Rectal smooth muscle tissue (tissue), 1 donor: ENCODE results near the gene MON1A.
A peak's percentile ranks its signal among the peaks of the same experiment; 100 is the strongest.

Experiments
- H3K27ac ChIP-seq: one replicate; pipeline ENCODE4 v1.7.0; 2013; ENCODE audit warnings: low read depth, low read length, inconsistent platforms
- H3K27me3 ChIP-seq: one replicate; pipeline ENCODE4 v1.7.0; 2013; ENCODE audit warnings: low read length; ENCODE audit not compliant: control insufficient read depth, insufficient read depth
- H3K36me3 ChIP-seq: one replicate; pipeline ENCODE4 v1.7.0; 2013; ENCODE audit warnings: low read length; ENCODE audit not compliant: control insufficient read depth, insufficient read depth
- H3K4me1 ChIP-seq: one replicate; pipeline ENCODE4 v1.7.0; 2013; ENCODE audit warnings: low read length; ENCODE audit not compliant: control insufficient read depth, insufficient read depth
- H3K4me3 ChIP-seq: one replicate; pipeline ENCODE4 v1.7.0; 2013; ENCODE audit warnings: low read length
- H3K9ac ChIP-seq: one replicate; pipeline ENCODE4 v1.7.0; 2013; ENCODE audit warnings: low read length

Gene MON1A

DNA sequence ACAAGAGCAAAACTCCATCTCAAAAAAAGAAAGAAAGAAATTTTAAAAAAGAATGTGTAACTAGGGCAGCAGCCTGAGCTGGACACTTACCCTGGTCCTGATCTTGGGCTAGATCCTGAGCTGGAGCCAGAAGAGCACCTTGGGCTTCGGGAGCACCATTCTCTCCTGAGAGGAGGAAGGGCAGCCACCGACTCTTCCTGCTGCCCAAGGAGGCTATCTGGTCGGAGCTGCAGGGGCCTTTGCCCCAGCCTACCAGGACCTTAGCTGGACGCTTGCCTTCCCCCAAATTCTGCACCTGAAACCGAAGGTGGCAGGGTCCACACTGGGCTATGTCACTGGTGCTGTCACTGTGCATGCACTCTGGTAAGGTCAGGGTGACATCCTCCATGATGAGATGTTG, 53.0 kb downstream of the MON1A start:
- no peak overlapping the region for H3K4me3 ChIP-seq
- no peak overlapping the region for H3K27ac ChIP-seq
- no peaks in the 10 kb centered on the region for H3K36me3 ChIP-seq

DNA sequence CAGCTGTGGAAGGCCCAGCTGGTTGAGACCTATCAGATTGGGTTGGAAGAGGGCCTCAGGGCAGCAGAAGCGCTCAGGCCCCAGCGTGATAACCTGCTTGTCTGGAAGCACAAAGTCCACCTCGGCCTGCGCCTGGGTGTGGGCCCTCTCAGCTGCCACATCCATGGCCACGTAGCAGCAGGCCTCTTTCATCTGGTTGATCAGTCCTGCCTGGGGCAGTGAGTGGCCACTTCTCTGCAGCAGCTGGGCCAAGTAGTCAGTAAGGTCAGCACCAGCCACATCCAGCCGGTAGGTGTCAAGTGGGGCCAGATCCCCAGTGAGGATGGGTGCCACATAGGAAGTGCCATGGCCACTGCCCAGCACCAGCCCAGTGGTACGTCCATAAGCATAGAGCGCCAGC, 56.0 kb downstream of the MON1A start:
- Histone ChIP-seq H3K27ac (no peak overlapping the region), H3K4me3 (no peak overlapping the region), H3K4me1 (no peaks in the 10 kb centered on the region), H3K9ac (no peak overlapping the region), H3K36me3 (no peaks in the 10 kb centered on the region), H3K27me3 (peaks cover 14% of the 10 kb centered on the region)

More for the DNA sequence above, 53.0 kb downstream of the MON1A start:
- Histone ChIP-seq H3K9ac (no peak overlapping the region), H3K27me3 (no peaks in the 10 kb centered on the region), H3K4me1 (no peaks in the 10 kb centered on the region)

GRCh38 chr3:49872801-49873281, 56.8 kb downstream of the MON1A start:
- H3K4me1 ChIP-seq, result no peaks in the 10 kb centered on the region
- peaks cover 15% of the 10 kb centered on the region for H3K27me3 ChIP-seq
- H3K36me3 ChIP-seq, result no peaks in the 10 kb centered on the region
- no peak overlapping the region for H3K9ac ChIP-seq
- no peak overlapping the region for H3K4me3 ChIP-seq
- H3K27ac ChIP-seq, result no peak overlapping the region

DNA sequence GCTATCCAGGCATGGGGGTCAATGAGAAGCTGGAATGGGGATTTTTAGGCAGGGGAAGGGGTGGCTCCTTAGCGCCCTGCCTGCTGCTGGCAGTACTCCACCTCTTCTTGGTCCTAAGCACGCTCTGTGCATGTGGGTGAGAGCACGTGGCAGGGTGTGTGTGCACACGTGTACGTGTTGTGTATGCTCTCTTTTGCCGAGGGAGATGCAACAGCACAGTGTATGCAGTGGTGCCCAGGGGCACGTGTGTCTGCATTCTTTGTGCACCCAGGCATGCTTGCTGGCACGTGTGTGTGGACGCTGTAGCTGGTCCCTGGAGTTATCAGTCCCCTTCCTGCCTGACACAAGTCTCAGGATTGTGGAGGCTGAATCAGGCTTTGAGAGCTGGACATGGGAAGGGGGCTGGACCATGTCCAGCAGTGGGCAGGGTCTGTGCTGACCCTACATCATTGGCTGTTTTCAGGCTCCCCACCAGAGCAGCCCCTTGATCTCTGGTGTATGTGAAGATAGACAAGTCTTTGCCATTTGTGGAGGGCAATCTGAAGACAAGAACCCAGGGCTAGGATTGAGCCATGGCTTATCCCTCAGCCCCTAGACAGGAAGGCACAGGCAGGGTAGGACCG, 58.0 kb downstream of the MON1A start:
- Histone ChIP-seq H3K27ac (no peak overlapping the region), H3K36me3 (no peaks in the 10 kb centered on the region), H3K9ac (no peak overlapping the region), H3K27me3 (peaks cover 15% of the 10 kb centered on the region), H3K4me1 (no peaks in the 10 kb centered on the region), H3K4me3 (no peak overlapping the region)

GRCh38 chr3:49869525-49870126, 60.0 kb downstream of the MON1A start, which contains the start of gene CAMKV:
Gene CAMKV (minus strand): TSS chr3:49869906. CDS start chr3:49862388, 7,518 bp downstream.
- H3K36me3 ChIP-seq, result no peaks in the 10 kb centered on the region
- peaks cover 15% of the 10 kb centered on the region for H3K27me3 ChIP-seq
- H3K4me3 ChIP-seq, result peak within 1 kb of the TSS; percentile 44
- no peak within 1 kb of the TSS for H3K27ac ChIP-seq
- no peak within 1 kb of the TSS for H3K9ac ChIP-seq
- H3K4me1 ChIP-seq, result no peaks in the 10 kb centered on the region

DNA sequence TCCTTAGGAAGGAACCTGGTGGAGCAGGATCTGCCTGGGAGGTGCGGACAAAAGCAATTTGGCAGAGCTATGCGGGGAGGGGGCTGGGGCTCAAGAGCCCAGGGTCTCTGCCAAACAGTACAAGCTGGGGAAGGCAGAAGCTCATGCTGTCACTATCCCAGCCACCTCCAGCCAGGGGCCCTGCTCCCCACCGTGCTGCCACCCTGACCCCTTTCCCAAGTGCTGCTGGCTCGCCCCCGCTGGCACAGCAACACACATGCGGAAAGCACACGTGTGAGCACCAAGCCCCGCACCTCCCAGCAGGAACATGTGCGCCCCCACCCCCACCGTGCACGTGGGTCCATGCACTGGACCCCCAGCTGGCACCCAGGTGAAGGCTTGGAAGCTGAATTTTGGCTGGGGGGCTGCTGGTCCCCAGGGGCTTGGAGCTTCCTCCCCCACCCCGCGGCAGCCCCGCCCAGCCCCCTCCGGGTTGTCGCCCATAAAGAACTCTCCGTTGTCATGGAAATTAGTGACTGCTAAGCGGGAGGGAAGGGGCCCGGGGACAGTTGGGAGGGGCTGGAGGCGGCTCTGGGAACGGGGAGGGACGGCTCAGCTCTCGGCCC, 60.6 kb downstream of the MON1A start:
- Histone ChIP-seq H3K9ac (no peak overlapping the region), H3K4me1 (no peaks in the 10 kb centered on the region), H3K4me3 (peak overlapping the region; percentile 44), H3K36me3 (no peaks in the 10 kb centered on the region), H3K27me3 (peaks cover 15% of the 10 kb centered on the region), H3K27ac (no peak overlapping the region)

- Histone ChIP-seq H3K9ac (no peak overlapping the region), H3K27ac (no peak overlapping the region), H3K4me3 (no peak overlapping the region), H3K36me3 (no peaks in the 10 kb centered on the region), H3K27me3 (peaks cover 15% of the 10 kb centered on the region), H3K4me1 (no peaks in the 10 kb centered on the region)
Observed at GRCh38 chr3:49867871-49868321, 61.7 kb downstream of the MON1A start.

- Histone ChIP-seq H3K4me3 (no peak overlapping the region), H3K27ac (no peak overlapping the region), H3K27me3 (peaks cover 15% of the 10 kb centered on the region), H3K36me3 (no peaks in the 10 kb centered on the region), H3K9ac (no peak overlapping the region), H3K4me1 (no peaks in the 10 kb centered on the region)
Observed at GRCh38 chr3:49867400-49867799, 62.2 kb downstream of the MON1A start.

DNA sequence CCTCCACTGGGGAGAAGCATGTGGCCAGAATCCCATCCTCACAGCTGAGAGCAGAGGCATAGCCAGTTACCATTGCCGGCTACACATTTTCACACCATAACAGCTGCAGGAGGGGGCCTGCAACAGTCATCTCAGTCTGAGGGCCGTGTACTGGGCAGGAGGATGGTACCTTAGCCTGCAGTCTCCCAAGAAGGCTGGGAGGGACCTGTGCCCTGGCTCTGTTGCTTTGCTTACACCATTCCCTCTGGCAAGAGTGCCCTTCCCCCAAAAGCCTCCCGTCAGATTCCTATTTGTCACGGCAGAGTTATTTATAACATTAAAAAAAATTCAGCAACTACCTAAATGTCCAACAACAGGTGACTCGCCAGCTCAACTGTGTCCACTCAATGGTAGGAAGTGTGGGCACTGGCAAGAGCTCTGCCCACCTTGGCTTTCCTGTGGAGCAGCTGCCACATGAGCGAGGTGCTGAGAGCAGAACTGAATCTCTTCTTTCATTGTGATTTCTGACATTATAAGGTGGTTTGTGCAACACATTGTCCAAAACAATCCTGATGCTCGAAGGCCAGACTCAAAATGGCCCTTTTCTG, 64.3 kb downstream of the MON1A start:
- no peak overlapping the region for H3K4me3 ChIP-seq
- no peaks in the 10 kb centered on the region for H3K36me3 ChIP-seq
- H3K4me1 ChIP-seq, result no peaks in the 10 kb centered on the region
- peaks cover 10% of the 10 kb centered on the region for H3K27me3 ChIP-seq
- no peak overlapping the region for H3K27ac ChIP-seq
- H3K9ac ChIP-seq, result no peak overlapping the region

DNA sequence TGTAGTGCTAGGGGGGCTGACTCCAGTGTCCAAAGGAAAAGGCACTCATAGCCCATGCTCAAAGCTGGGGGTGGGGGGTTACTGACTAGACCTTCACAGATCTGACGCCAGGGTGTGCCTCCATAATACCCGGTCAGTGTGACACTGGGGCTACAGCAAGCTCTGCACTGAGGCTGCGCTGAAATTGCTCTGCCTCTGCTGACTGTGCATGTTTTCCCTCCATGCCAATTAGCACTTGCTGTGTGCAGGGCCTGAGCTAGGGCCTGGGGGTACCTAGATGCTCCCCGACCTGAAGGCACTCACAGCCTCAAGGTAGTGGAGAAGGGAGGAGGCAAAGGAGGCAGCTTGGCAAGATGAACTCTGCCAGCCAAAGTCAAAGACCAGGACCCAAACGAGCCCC, 65.1 kb downstream of the MON1A start:
- Histone ChIP-seq H3K9ac (no peak overlapping the region), H3K27me3 (peaks cover 5% of the 10 kb centered on the region), H3K4me3 (no peak overlapping the region)

GRCh38 chr3:49859576-49860305, 69.9 kb downstream of the MON1A start:
- no peaks in the 10 kb centered on the region for H3K36me3 ChIP-seq
- no peak overlapping the region for H3K27ac ChIP-seq
- no peak overlapping the region for H3K4me3 ChIP-seq
- no peak overlapping the region for H3K9ac ChIP-seq
- no peaks in the 10 kb centered on the region for H3K27me3 ChIP-seq
- H3K4me1 ChIP-seq, result peaks cover 6% of the 10 kb centered on the region

More for the DNA sequence above, 65.1 kb downstream of the MON1A start:
- Histone ChIP-seq H3K36me3 (no peaks in the 10 kb centered on the region), H3K27ac (no peak overlapping the region), H3K4me1 (no peaks in the 10 kb centered on the region)
